Esophagus squamous epithelium (tissue), 4 donors: Measurements from ENCODE around the gene SLC8A2.
"Not testable (repeated sequence)": the region's sequence is repeated elsewhere in the genome, so short reads cannot be mapped to it uniquely, and the experiment has no call there.

Experiments used
- POLR2A ChIP-seq, 4 donors: fragments of 450-650 bp; IDR thresholded peaks; one replicate each; pipeline ENCODE4 v1.6.1; 2017; ENCODE audit warnings: antibody characterized with exemption in 4 of 4, mild to moderate bottlenecking in 4 of 4, moderate library complexity in 3 of 4
- TF ChIP-seq, protein P1 (sequence below), 6 experiments: fragments of 450-650 bp in 4 of 6; fragments of 200-600 bp in 2 of 6; sonication (generic) in 2 of 6; IDR thresholded peaks; one replicate each; pipeline ENCODE4 v1.5.1; 2016 to 2019; ENCODE audit warnings: antibody characterized with exemption in 6 of 6, mild to moderate bottlenecking in 4 of 6, moderate library complexity in 4 of 6

DNA sequence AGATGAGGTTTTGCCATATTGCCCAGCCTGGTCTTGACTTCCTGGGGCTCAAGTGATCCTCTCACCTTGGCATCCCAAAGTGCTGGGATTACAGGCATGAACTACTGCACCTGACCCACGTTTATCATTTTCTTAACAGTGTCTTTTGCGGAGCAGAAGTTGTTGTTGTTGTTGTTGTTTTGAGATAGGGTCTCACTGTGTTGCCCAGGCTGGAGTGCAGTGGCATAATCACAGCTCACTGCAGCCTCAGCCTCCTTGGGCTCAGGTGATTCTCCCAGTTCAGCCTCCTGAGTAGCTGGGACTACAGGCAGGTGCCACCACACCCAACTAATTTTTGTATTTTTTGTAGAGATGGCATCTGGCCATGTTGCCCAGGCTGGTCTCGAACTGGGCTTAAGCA is 84.1 kb downstream of the SLC8A2 start:
- TF ChIP-seq, protein P1, sequence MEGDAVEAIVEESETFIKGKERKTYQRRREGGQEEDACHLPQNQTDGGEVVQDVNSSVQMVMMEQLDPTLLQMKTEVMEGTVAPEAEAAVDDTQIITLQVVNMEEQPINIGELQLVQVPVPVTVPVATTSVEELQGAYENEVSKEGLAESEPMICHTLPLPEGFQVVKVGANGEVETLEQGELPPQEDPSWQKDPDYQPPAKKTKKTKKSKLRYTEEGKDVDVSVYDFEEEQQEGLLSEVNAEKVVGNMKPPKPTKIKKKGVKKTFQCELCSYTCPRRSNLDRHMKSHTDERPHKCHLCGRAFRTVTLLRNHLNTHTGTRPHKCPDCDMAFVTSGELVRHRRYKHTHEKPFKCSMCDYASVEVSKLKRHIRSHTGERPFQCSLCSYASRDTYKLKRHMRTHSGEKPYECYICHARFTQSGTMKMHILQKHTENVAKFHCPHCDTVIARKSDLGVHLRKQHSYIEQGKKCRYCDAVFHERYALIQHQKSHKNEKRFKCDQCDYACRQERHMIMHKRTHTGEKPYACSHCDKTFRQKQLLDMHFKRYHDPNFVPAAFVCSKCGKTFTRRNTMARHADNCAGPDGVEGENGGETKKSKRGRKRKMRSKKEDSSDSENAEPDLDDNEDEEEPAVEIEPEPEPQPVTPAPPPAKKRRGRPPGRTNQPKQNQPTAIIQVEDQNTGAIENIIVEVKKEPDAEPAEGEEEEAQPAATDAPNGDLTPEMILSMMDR (IDR thresholded peaks at IDR 0.05), result not testable (repeated sequence)
- not testable (repeated sequence) for TF ChIP-seq POLR2A (IDR thresholded peaks at IDR 0.05)
